Measurements from ENCODE around the gene ZBTB4.

The ZBTB4 gene

DNA sequence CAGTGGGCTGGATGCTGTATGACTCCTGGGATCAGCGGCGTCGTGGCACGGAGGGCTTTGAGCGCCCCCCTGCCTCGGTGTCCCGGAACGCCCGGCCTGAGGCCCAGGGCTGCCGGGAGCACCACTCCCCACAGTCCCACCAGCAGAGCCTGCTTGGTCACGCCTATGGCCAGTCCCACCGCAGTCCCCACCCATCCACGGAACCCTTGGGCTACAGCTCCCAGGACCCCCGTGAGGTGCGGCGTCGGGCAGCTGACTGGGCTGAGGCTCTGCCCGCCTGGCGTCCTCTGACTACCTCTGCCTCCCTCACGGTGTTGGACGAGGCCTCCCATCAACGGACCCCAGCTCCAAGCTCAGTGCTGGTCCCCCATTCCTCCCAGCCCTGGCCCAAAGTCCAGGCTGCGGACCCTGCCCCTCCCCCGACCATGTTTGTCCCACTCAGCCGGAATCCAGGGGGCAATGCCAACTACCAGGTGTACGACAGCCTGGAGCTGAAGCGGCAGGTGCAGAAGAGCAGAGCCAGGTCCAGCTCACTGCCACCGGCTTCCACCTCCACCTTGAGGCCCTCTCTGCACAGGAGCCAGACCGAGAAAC lies 52.4 kb downstream of the ZBTB4 start:
- no peaks in the 10 kb centered on the region for H3K36me3 ChIP-seq
- H3K9ac ChIP-seq, result no peak overlapping the region
- H3K4me3 ChIP-seq, result no peak overlapping the region
- no peaks in the 10 kb centered on the region for H3K27me3 ChIP-seq
- H4K20me1 ChIP-seq, result no peaks in the 10 kb centered on the region
- TF ChIP-seq Cebpa-rat (IDR thresholded peaks at IDR 0.05), result no peak
- H3K4me2 ChIP-seq, result no peak overlapping the region
- H3K9me3 ChIP-seq (replicated peaks in 1 of 11), result no peaks in the 10 kb centered on the region
- peaks cover 0 to 15% (median 9%) of the 10 kb centered on the region in 10 experiments; a peak in 12 of 20 replicates for H3K4me1 ChIP-seq
- no peak overlapping the region for H3K27ac ChIP-seq

DNA sequence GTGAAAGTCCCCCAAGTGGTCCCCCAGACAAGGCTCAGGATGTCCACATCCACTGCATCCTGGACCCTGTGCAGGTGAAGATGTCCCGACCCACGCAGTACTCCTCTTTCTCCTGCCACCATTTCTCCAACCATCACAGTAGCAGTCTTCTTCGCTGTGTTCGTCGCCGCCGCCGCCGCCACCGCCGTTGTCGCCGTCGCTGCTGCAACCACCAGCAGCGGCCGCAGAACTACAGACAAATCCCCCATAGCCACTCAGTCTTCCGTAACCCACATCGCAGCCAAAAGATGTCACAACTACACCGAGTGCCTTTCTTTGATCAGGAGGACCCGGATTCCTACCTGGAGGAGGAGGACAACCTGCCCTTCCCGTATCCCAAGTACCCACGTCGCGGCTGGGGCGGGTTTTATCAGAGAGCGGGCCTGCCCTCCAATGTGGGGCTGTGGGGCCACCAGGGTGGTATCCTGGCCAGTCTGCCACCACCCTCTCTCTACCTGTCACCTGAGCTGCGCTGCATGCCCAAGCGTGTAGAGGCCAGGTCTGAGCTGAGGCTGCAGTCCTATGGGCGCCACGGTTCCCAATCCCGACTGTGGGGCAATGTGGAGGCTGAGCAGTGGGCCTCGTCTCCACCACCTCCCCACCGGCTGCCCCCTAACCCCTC lies 53.1 kb downstream of the ZBTB4 start:
- no peak overlapping the region for H3K27ac ChIP-seq
- H3K4me2 ChIP-seq, result no peak overlapping the region
- no peaks in the 10 kb centered on the region for H3K27me3 ChIP-seq
- no peak overlapping the region for H3K9ac ChIP-seq
- no peaks in the 10 kb centered on the region for H4K20me1 ChIP-seq
- no peak for TF ChIP-seq Cebpa-rat (IDR thresholded peaks at IDR 0.05)
- H3K36me3 ChIP-seq, result no peaks in the 10 kb centered on the region
- H3K4me3 ChIP-seq, result no peak overlapping the region
- H3K9me3 ChIP-seq (replicated peaks in 1 of 11), result no peaks in the 10 kb centered on the region
- H3K4me1 ChIP-seq, result peaks cover 0 to 15% (median 9%) of the 10 kb centered on the region in 10 experiments; a peak in 12 of 20 replicates

DNA sequence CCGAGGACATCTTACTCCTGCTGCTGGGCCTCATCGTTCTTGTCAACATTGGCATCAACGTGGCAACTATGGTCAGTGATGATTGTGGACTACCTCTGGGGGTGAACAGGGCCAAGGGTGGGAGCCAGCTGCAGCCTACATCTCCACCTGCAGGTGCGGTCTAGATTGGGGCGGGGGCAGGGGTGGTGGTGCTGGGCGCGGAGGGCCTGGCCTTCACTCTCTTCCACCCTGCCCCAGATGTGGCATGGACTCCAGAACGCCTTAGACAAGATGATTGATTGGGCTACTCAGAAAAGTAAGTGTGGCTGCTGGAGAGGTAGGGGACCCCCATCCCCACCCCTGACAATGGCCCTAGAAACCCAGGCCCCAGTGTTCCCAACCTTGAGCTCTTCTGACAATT lies 53.7 kb downstream of the ZBTB4 start:
- no peak for TF ChIP-seq Cebpa-rat (IDR thresholded peaks at IDR 0.05)
- H3K9me3 ChIP-seq (replicated peaks in 1 of 11), result no peaks in the 10 kb centered on the region
- no peaks in the 10 kb centered on the region for H4K20me1 ChIP-seq
- H3K27ac ChIP-seq, result no peak overlapping the region
- no peaks in the 10 kb centered on the region for H3K27me3 ChIP-seq
- H3K36me3 ChIP-seq, result no peaks in the 10 kb centered on the region
- H3K4me2 ChIP-seq, result no peak overlapping the region
- no peak overlapping the region for H3K4me3 ChIP-seq
- no peak overlapping the region for H3K9ac ChIP-seq
- H3K4me1 ChIP-seq, result peaks cover 0 to 15% (median 9%) of the 10 kb centered on the region in 10 experiments; a peak in 12 of 20 replicates

DNA sequence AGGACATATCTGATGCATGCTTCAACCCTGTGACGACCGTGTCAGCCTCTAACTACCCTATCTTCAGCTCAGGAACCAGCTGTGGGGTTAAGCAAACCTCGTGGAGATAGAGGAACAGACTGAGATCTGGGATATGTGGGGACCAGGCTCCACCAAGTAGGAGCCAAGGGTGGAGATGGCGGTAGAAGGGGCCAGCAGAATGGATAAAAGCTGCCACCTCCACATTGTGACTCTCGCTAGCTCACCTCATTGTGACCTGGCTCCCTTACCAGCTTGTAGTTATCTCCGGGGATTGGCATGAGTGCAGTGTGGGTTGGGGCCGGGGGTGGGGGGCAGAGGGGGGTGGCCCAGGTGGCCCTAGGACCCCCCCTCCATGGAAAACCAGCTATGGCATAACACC lies 54.1 kb downstream of the ZBTB4 start, which contains the start of gene SPEM2:
Gene SPEM2 (plus strand): TSS at position 301 of the 400 bp plus-strand sequence. CDS start 73 bp downstream, at position 374.
- H4K20me1 ChIP-seq, result no peaks in the 10 kb centered on the region; a peak in 1 of 22 replicates
- no peak for TF ChIP-seq Cebpa-rat (IDR thresholded peaks at IDR 0.05)
- H3K4me2 ChIP-seq, result peak within 1 kb of the TSS in 9 of 11 experiments; percentile 4 to 52 (median 34); a peak in 14 of 22 replicates
- no peaks in the 10 kb centered on the region for H3K36me3 ChIP-seq
- no peaks in the 10 kb centered on the region for H3K9me3 ChIP-seq (replicated peaks in 1 of 11)
- peaks cover 0 to 15% (median 9%) of the 10 kb centered on the region in 10 experiments; a peak in 12 of 20 replicates for H3K4me1 ChIP-seq
- no peak within 1 kb of the TSS for H3K4me3 ChIP-seq
- peak within 1 kb of the TSS in 1 of 11 experiments; percentile 44; a peak in 2 of 22 replicates for H3K27ac ChIP-seq
- H3K27me3 ChIP-seq, result no peaks in the 10 kb centered on the region
- H3K9ac ChIP-seq, result no peak within 1 kb of the TSS

DNA sequence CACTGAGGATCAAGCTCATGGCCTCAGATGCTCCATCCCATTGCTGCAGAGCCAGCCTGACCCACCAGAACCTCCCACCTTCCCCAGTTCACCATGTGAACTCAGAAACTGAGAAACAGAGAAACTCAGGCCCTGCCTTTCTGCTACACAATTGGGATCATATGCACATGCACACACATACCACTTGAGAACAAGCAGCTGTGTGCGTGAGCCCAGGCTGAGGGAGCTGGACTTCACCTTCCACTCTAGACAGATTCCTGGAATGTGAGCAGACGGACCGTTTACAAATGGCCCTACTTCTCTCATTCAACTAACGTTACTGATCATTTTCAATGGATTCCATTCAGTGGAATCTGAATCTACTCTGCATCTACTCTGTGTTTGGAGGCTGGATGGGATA lies 55.8 kb downstream of the ZBTB4 start:
- H3K9me3 ChIP-seq (replicated peaks in 1 of 11), result no peaks in the 10 kb centered on the region
- H3K27ac ChIP-seq, result no peak overlapping the region
- H4K20me1 ChIP-seq, result no peaks in the 10 kb centered on the region; a peak in 1 of 22 replicates
- H3K9ac ChIP-seq, result no peak overlapping the region
- H3K27me3 ChIP-seq, result no peaks in the 10 kb centered on the region
- no peak for TF ChIP-seq Cebpa-rat (IDR thresholded peaks at IDR 0.05)
- 0 out of 22 replicates have a peak, but pooled peaks cover 0 to under 1% (median 0%) of the 10 kb centered on the region in 11 experiments for H3K36me3 ChIP-seq
- no peak overlapping the region for H3K4me2 ChIP-seq
- no peak overlapping the region for H3K4me3 ChIP-seq
- peaks cover 0 to 13% (median 9%) of the 10 kb centered on the region in 10 experiments; a peak in 12 of 20 replicates for H3K4me1 ChIP-seq

DNA sequence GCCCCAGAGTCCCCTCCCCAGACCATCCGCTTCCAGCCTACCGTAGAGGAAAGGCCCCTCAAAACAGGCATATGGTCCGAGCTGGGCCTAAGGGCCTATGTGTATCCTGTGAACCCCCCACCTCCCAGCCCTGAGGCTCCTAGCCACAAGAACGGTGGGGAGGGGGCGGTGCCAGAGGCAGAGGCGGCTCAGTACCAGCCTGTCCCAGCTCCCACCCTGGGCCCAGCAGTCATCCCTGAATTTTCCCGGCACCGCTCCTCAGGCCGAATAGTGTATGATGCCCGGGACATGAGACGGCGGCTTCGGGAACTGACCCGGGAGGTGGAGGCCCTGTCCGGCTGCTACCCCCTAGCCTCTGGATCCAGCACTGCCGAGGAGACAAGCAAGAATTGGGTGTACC lies 58.2 kb downstream of the ZBTB4 start:
- no peak overlapping the region for H3K4me3 ChIP-seq
- no peaks in the 10 kb centered on the region for H3K27me3 ChIP-seq
- H3K4me1 ChIP-seq, result peaks cover 0 to 12% (median 9%) of the 10 kb centered on the region in 10 experiments; a peak in 12 of 20 replicates
- H3K4me2 ChIP-seq, result no peak overlapping the region
- H3K9me3 ChIP-seq (replicated peaks in 1 of 11), result no peaks in the 10 kb centered on the region
- H4K20me1 ChIP-seq, result peaks cover 0 to 6% (median 0%) of the 10 kb centered on the region in 11 experiments; a peak in 1 of 22 replicates
- H3K36me3 ChIP-seq, result peaks cover 0 to 14% (median 8%) of the 10 kb centered on the region in 11 experiments; a peak in 8 of 22 replicates
- no peak for TF ChIP-seq Cebpa-rat (IDR thresholded peaks at IDR 0.05)
- H3K27ac ChIP-seq, result no peak overlapping the region
- no peak overlapping the region for H3K9ac ChIP-seq

DNA sequence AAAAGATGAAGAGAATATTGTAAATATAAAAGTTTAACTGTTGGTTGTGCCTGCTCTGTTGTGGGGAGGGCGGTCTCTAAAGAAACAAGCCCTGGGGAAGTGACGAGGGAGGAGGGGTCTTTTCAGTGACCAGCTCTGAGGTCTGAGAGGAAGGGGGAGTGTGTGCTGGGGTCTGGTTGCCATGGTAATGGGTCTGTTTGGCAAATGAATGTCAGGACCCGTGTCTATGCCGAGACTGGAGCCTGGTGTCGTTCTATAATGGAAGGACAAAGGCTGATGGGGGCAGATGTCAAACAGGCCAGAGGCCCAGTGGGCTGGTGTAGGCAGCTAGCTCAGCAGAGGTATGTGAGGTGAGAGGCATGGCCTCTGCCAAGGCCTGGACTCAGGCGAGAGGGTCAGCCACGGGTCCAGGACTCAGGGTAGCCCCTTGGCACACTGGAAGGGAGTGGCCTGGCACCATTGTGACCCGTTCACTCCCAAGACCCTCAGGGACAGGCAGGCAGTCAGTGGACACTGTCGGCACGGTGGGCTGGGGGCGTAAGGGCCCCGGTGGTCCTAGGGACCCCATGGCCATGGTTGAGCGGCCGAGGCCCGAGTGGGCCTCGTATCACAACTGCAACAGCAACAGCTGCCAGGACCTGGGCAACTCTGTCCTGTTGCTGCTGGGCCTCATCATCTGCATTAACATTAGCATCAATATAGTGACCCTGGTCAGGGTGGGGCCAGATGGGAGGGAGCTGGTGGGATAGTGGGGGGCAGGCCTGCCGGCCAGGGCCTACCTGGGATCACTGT lies 59.4 kb downstream of the ZBTB4 start, which contains the start of gene SPEM1:
Gene SPEM1 (plus strand): TSS at position 506 of the 792 bp plus-strand sequence. CDS start 61 bp downstream, at position 567.
- no peaks in the 10 kb centered on the region for H3K27me3 ChIP-seq
- H3K9ac ChIP-seq, result peak within 1 kb of the TSS in 3 of 11 experiments; percentile 9 to 20 (median 9); a peak in 1 of 22 replicates
- no peak for TF ChIP-seq Cebpa-rat (IDR thresholded peaks at IDR 0.05)

DNA sequence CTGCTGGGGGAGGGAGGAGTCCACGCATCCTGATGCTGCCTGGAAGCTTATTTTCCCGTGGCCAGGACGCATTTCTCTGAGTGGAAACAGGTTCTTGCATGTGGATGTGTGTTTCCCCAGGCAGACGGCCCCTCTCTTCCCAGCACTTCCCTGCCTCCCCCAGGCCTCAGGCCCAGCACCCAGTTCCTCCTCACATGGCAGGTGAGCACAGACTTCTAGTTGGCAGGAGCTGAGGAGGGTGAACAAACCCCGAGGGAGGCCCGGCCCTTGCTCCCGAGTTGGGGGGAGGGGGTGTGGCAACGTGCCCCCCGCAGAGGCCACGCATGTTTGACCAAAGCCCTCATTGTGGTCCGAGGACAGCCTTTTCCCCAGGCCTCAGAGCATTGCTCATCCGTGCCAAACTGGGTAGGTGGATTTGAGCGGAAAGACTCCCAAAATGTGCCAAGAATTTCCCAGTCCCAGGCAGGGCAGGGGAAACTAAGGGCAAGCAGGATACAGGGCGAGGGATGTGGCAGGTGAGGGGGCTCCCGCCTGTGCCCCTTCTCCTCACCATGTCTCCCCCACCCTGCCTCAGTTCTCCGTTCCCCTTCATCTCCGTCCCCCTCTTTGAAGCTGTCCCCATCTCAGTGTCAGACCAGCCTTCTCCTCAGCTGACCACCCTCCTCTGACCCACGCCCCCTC lies 60.8 kb downstream of the ZBTB4 start:
- Histone ChIP-seq H3K4me3 (no peak overlapping the region), H3K4me2 (no peak overlapping the region), H3K27me3 (no peaks in the 10 kb centered on the region), H3K27ac (no peak overlapping the region), H4K20me1 (peaks cover 0 to 6% (median 0%) of the 10 kb centered on the region in 11 experiments; a peak in 2 of 22 replicates), H3K9ac (0 out of 22 replicates have a peak overlapping the region, but pooled peaks of 1 of the 11 experiments have one; percentile 9), H3K36me3 (peaks cover 0 to 32% (median 21%) of the 10 kb centered on the region in 11 experiments; a peak in 15 of 22 replicates), H3K4me1 (peaks cover 3 to 8% (median 5%) of the 10 kb centered on the region in 10 experiments; a peak in 18 of 20 replicates), H3K9me3 (replicated peaks in 1 of 11) (no peaks in the 10 kb centered on the region)
- TF ChIP-seq Cebpa-rat (IDR thresholded peaks at IDR 0.05), result no peak

More for the DNA sequence above, 59.4 kb downstream of the ZBTB4 start, which contains the start of gene SPEM1:
- Histone ChIP-seq H3K4me2 (no peak within 1 kb of the TSS), H3K27ac (no peak within 1 kb of the TSS), H3K4me1 (peaks cover 0 to 9% (median 7%) of the 10 kb centered on the region in 10 experiments; a peak in 12 of 20 replicates), H4K20me1 (peaks cover 0 to 6% (median 0%) of the 10 kb centered on the region in 11 experiments; a peak in 2 of 22 replicates), H3K9me3 (replicated peaks in 1 of 11) (no peaks in the 10 kb centered on the region), H3K36me3 (peaks cover 0 to 25% (median 15%) of the 10 kb centered on the region in 11 experiments; a peak in 15 of 22 replicates), H3K4me3 (no peak within 1 kb of the TSS)
